OCI-LY7 (cell line): ENCODE measurements around the gene CERCAM. TPM values are rescaled to one million over a fixed set of nuclear protein-coding genes. Genes with fewer than 3 reads are reported as not detected.

Source experiments
- BruUV-seq: library from RNA; stranded (reverse); fragments of 400-500 nt; replicated peaks from 2 replicates; lab custom pipeline; 2021; lab: Mats Ljungman, UMichigan
- CTCF ChIA-PET: fragments of 300-600 bp; sonication (Branson Sonifier 250); formaldehyde crosslinking; loops from one replicate; lab custom pipeline; 2022; ENCODE audit warnings: antibody characterized with exemption; ENCODE audit not compliant: unreplicated experiment; lab: Charles Lee
- POLR2A ChIA-PET: fragments of 300-600 bp; sonication (Branson Sonifier 250); formaldehyde crosslinking; loops from one replicate; lab custom pipeline; 2022; ENCODE audit warnings: antibody characterized with exemption; lab: Charles Lee
- DNase-seq: peaks from one replicate; pipeline ENCODE4 v3.0.0-alpha.2; 2015; ENCODE audit warnings: low spot score
- H2AFZ ChIP-seq: fragments of 200-600 bp; sonication (generic), shearing (Covaris generic); 2 replicates; pipeline ENCODE4 v1.6.1; 2014; ENCODE audit warnings: mild to moderate bottlenecking, antibody characterized with exemption, low read length, moderate library complexity
- H3K27ac ChIP-seq: fragments of 200-600 bp; sonication (generic); 2 replicates; pipeline ENCODE4 v1.5.1; 2014; ENCODE audit warnings: mixed run types, low read depth, mild to moderate bottlenecking, moderate library complexity, low read length, inconsistent platforms; ENCODE audit not compliant: poor library complexity, severe bottlenecking
- H3K36me3 ChIP-seq: fragments of 200-600 bp; sonication (generic); 2 replicates; pipeline ENCODE4 v1.6.1; 2014; ENCODE audit warnings: mild to moderate bottlenecking, antibody characterized with exemption, low read length, moderate library complexity, mixed read lengths; ENCODE audit not compliant: insufficient read depth
- H3K4me1 ChIP-seq: fragments of 200-600 bp; sonication (generic); 2 replicates; pipeline ENCODE4 v1.5.1; 2014; ENCODE audit warnings: mild to moderate bottlenecking, low read length; ENCODE audit not compliant: insufficient read depth, poor library complexity, severe bottlenecking
- H3K4me2 ChIP-seq: fragments of 200-600 bp; sonication (generic); 2 replicates; pipeline ENCODE4 v1.6.1; 2014; ENCODE audit warnings: mild to moderate bottlenecking, low read length
- H3K4me3 ChIP-seq: fragments of 200-600 bp; sonication (generic); 2 replicates; pipeline ENCODE4 v1.5.1; 2014; ENCODE audit warnings: mild to moderate bottlenecking, low read depth, low read length; ENCODE audit not compliant: poor library complexity, severe bottlenecking
- H3K79me2 ChIP-seq: fragments of 200-600 bp; sonication (generic); 2 replicates; pipeline ENCODE4 v1.6.1; 2016; ENCODE audit warnings: low read depth, mild to moderate bottlenecking, low read length, moderate library complexity, mixed read lengths; ENCODE audit not compliant: insufficient read depth
- H3K9me2 ChIP-seq: fragments of 200-600 bp; sonication (generic); 2 replicates; pipeline ENCODE4 v1.6.1; 2016; ENCODE audit warnings: mild to moderate bottlenecking, low read length, mixed read lengths; ENCODE audit not compliant: insufficient read depth
- H3K9me3 ChIP-seq: fragments of 200-600 bp; sonication (generic); 2 replicates; pipeline ENCODE4 v1.6.1; 2014; ENCODE audit warnings: mild to moderate bottlenecking, mixed run types, low read length, mixed read lengths
- H4K20me1 ChIP-seq: fragments of 200-600 bp; sonication (generic); 2 replicates; pipeline ENCODE4 v1.6.1; 2014; ENCODE audit warnings: mild to moderate bottlenecking, antibody characterized with exemption, low read length, moderate library complexity, mixed read lengths; ENCODE audit not compliant: insufficient read depth
- EZH2phosphoT487 ChIP-seq: fragments of 200-600 bp; sonication (generic); IDR thresholded peaks from 2 replicates; pipeline ENCODE4 v1.6.1; 2018; ENCODE audit warnings: low read depth, borderline replicate concordance, mild to moderate bottlenecking, mixed run types, antibody characterized with exemption, low read length, moderate library complexity, mixed read lengths
- intact Hi-C: fragments of 100-400 bp; cut with micrococcal nuclease; formaldehyde crosslinking; loops from one replicate; pipeline ENCODE4 v1.10.0; 2022; ENCODE audit not compliant: unreplicated experiment
- total RNA-seq, 2 experiments: library from RNA; depleted of rRNA in 1 of 2; stranded (reverse); fragments of >200 nt in 1 of 2; shearing (Covaris generic) in 1 of 2; gene quantifications; 2 replicates each; pipeline ENCODE4 v1.2.3, GENCODE V29; 2014 to 2022
- TF ChIP-seq, protein P1 (sequence below): fragments of 200-600 bp; sonication (generic); conservative IDR thresholded peaks from 2 replicates; pipeline ENCODE4 v1.5.1; 2014; ENCODE audit warnings: mild to moderate bottlenecking, antibody characterized with exemption, low read length, moderate library complexity, mixed read lengths

Gene CERCAM
- total RNA-seq, 2 experiments from 2014 or later, result 2.7 to 3.5 TPM

DNA sequence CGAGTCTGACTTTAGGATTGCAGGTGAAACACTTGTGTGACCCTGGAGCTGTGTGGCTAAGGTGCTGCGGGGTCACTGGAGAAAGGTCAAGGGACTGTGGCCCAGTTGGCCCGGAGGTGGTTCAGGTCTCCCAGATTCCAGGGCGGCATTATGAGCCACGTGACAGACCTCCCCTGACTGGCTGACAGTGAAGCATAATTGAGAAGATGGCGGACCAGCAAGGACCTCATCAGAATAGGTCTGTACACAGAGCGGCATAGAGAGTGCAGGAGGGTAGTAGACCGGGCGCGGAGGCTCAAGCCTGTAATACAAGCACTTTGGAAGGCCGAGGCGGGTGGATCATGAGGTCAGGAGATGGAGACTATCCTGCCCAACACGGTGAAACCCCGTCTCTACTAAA is 34.3 kb downstream of the CERCAM start:
- CTCF ChIA-PET, result no interaction called here
- TF ChIP-seq EZH2phosphoT487, result no peak
- TF ChIP-seq, protein P1, sequence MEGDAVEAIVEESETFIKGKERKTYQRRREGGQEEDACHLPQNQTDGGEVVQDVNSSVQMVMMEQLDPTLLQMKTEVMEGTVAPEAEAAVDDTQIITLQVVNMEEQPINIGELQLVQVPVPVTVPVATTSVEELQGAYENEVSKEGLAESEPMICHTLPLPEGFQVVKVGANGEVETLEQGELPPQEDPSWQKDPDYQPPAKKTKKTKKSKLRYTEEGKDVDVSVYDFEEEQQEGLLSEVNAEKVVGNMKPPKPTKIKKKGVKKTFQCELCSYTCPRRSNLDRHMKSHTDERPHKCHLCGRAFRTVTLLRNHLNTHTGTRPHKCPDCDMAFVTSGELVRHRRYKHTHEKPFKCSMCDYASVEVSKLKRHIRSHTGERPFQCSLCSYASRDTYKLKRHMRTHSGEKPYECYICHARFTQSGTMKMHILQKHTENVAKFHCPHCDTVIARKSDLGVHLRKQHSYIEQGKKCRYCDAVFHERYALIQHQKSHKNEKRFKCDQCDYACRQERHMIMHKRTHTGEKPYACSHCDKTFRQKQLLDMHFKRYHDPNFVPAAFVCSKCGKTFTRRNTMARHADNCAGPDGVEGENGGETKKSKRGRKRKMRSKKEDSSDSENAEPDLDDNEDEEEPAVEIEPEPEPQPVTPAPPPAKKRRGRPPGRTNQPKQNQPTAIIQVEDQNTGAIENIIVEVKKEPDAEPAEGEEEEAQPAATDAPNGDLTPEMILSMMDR, result no peak
- peaks cover 12% of the 10 kb centered on the region for H3K79me2 ChIP-seq
- H3K4me3 ChIP-seq, result no peak overlapping the region
- no peaks in the 10 kb centered on the region for H3K9me3 ChIP-seq
- no peaks in the 10 kb centered on the region for H3K9me2 ChIP-seq
- BruUV-seq, result TSS peak; percentile 66
- no peak overlapping the region for H3K4me2 ChIP-seq
- H3K36me3 ChIP-seq, result peaks cover 10% of the 10 kb centered on the region
- POLR2A ChIA-PET, result interaction anchor here (0.6 kb wide), 1 partner anchor 12 kb away, joined by 3 read pairs; no protein-coding TSS in a partner anchor
- H4K20me1 ChIP-seq, result 0 out of 2 replicates have a peak, but pooled peaks cover 4% of the 10 kb centered on the region
- intact Hi-C loops, result loop anchor here (5.0 kb wide), 1 partner anchor 267 kb away; the partner anchor contains the start of gene ZDHHC12
- DNase-seq, result no peak
- H3K27ac ChIP-seq, result no peak overlapping the region
- H3K4me1 ChIP-seq, result peaks cover 10% of the 10 kb centered on the region
- H2AFZ ChIP-seq, result no peak overlapping the region

DNA sequence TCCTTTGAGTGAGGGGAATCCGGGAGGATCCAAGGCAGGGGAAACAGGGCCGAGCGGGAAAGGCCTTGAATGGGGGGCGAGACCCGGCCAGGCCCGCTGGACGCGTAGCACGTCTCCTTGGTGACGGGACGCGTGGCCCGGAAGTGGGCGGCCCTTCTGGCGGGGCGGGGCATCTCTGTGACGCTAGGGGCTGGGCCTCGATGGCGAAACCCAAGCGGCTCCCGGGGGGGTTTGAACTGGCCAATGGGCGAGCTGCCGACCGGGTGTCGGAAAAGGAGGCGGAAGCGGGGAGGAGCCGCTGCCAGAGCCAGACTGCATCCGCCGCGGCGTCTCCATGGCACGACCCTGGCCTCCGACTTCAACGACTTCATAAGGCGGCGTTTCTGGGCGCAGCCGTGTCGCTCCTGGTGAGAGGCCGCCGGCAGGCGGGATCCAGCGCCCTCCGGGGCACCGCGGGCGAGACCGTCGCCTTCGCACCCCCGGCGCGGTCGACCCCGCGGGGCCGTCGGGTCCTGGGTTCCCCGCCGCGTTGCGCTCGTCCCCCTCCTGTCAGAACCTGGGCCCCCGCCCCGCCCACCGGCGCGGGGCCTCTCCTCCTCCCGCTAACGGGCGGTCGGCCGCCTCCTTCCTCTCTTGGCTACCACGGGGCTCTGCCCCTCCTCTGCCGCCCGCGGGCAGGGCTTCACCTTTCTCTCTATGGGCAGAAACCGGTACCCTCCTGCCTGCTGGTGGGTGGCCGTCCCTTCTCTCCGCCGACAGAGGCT is 35.4 kb downstream of the CERCAM start, which contains the start of gene ODF2:
TSS of gene ODF2 (plus strand) at position 158 of the 764 bp plus-strand sequence. CDS start at position 244, 86 bp downstream.
- Histone ChIP-seq H3K27ac (peak within 1 kb of the TSS; percentile 75), H3K9me2 (no peaks in the 10 kb centered on the region), H3K4me2 (peak within 1 kb of the TSS; percentile 90), H2AFZ (peak within 1 kb of the TSS; percentile 48), H3K79me2 (peaks cover 12% of the 10 kb centered on the region), H3K4me1 (peaks cover 10% of the 10 kb centered on the region), H3K9me3 (no peaks in the 10 kb centered on the region), H3K4me3 (peak within 1 kb of the TSS; percentile 76), H3K36me3 (peaks cover 20% of the 10 kb centered on the region), H4K20me1 (0 out of 2 replicates have a peak, but pooled peaks cover 4% of the 10 kb centered on the region)
- POLR2A ChIA-PET, result interaction anchor here (0.6 kb wide), 1 partner anchor 221 kb away, joined by 3 read pairs; no protein-coding TSS in a partner anchor
- TSS peak; percentile 21 for BruUV-seq
- CTCF ChIA-PET, result interaction anchor here (0.6 kb wide), 1 partner anchor 61 kb away, joined by 3 read pairs; no protein-coding TSS in a partner anchor
- no peak for TF ChIP-seq EZH2phosphoT487
- TF ChIP-seq, protein P1, result no peak
- DNase-seq, result peak; percentile 98
- intact Hi-C loops, result loop anchor here (2.0 to 5.0 kb wide), 5 partner anchors 49 to 427 kb away; partner anchors contain the start of genes GLE1, LRRC8A, URM1 and ZDHHC12
